ENCODE measurements around the gene ADAM23.

The ADAM23 gene

GRCh38 chr2:206548383-206548782 lies 105.1 kb downstream of the ADAM23 start:
- no peak overlapping the region for H3K4me3 Mint-ChIP-seq
- no peaks in the 10 kb centered on the region for H3K9me3 Mint-ChIP-seq
- H3K4me1 Mint-ChIP-seq (ENCODE audit: low read depth): peaks cover 4% of the 10 kb centered on the region
- no peak overlapping the region for H3K27ac Mint-ChIP-seq
- no peaks in the 10 kb centered on the region for H3K36me3 Mint-ChIP-seq (ENCODE audit: low read depth)
- peaks cover 4% of the 10 kb centered on the region for H3K27me3 Mint-ChIP-seq (ENCODE audit: low read depth)

- H3K4me1 Mint-ChIP-seq (ENCODE audit: low read depth): peaks cover 12% of the 10 kb centered on the region
- no peak overlapping the region for H3K4me3 Mint-ChIP-seq
- no peaks in the 10 kb centered on the region for H3K9me3 Mint-ChIP-seq
- H3K27ac Mint-ChIP-seq: no peak overlapping the region
- peaks cover 28% of the 10 kb centered on the region for H3K27me3 Mint-ChIP-seq (ENCODE audit: low read depth)
- no peaks in the 10 kb centered on the region for H3K36me3 Mint-ChIP-seq (ENCODE audit: low read depth)
These were observed 112.4 kb downstream of the ADAM23 start for GRCh38 chr2:206555721-206556120.

- Mint-ChIP-seq H3K9me3 (no peaks in the 10 kb centered on the region), H3K4me3 (no peak overlapping the region), H3K27me3 (ENCODE audit: low read depth) (peaks cover 28% of the 10 kb centered on the region), H3K4me1 (ENCODE audit: low read depth) (peaks cover 12% of the 10 kb centered on the region), H3K27ac (no peak overlapping the region), H3K36me3 (ENCODE audit: low read depth) (no peaks in the 10 kb centered on the region)
These were observed 113.1 kb downstream of the ADAM23 start for GRCh38 chr2:206556357-206556949.

- H3K4me3 Mint-ChIP-seq: no peak overlapping the region
- no peaks in the 10 kb centered on the region for H3K36me3 Mint-ChIP-seq (ENCODE audit: low read depth)
- peaks cover 12% of the 10 kb centered on the region for H3K4me1 Mint-ChIP-seq (ENCODE audit: low read depth)
- H3K27me3 Mint-ChIP-seq (ENCODE audit: low read depth): peaks cover 28% of the 10 kb centered on the region
- H3K27ac Mint-ChIP-seq: no peak overlapping the region
- no peaks in the 10 kb centered on the region for H3K9me3 Mint-ChIP-seq
These were observed 114.0 kb downstream of the ADAM23 start for GRCh38 chr2:206557321-206557720.

- H3K4me3 Mint-ChIP-seq: no peak overlapping the region
- no peaks in the 10 kb centered on the region for H3K9me3 Mint-ChIP-seq
- H3K4me1 Mint-ChIP-seq (ENCODE audit: low read depth): peaks cover 12% of the 10 kb centered on the region
- H3K27ac Mint-ChIP-seq: no peak overlapping the region
- no peaks in the 10 kb centered on the region for H3K36me3 Mint-ChIP-seq (ENCODE audit: low read depth)
- peaks cover 28% of the 10 kb centered on the region for H3K27me3 Mint-ChIP-seq (ENCODE audit: low read depth)
These were observed 115.2 kb downstream of the ADAM23 start for GRCh38 chr2:206558492-206558891.

- Mint-ChIP-seq H3K36me3 (ENCODE audit: low read depth) (no peaks in the 10 kb centered on the region), H3K9me3 (no peaks in the 10 kb centered on the region), H3K27me3 (ENCODE audit: low read depth) (peaks cover 24% of the 10 kb centered on the region), H3K27ac (no peak overlapping the region), H3K4me3 (no peak overlapping the region), H3K4me1 (ENCODE audit: low read depth) (peaks cover 12% of the 10 kb centered on the region)
These were observed 118.6 kb downstream of the ADAM23 start for GRCh38 chr2:206561962-206562361.

- Mint-ChIP-seq H3K27me3 (ENCODE audit: low read depth) (peaks cover 22% of the 10 kb centered on the region), H3K9me3 (no peaks in the 10 kb centered on the region), H3K4me3 (no peak overlapping the region), H3K4me1 (ENCODE audit: low read depth) (peaks cover 11% of the 10 kb centered on the region), H3K36me3 (ENCODE audit: low read depth) (no peaks in the 10 kb centered on the region), H3K27ac (no peak overlapping the region)
These were observed 119.0 kb downstream of the ADAM23 start for GRCh38 chr2:206562375-206562774.

- Mint-ChIP-seq H3K27me3 (ENCODE audit: low read depth) (peaks cover 19% of the 10 kb centered on the region), H3K4me1 (ENCODE audit: low read depth) (peaks cover 9% of the 10 kb centered on the region), H3K36me3 (ENCODE audit: low read depth) (no peaks in the 10 kb centered on the region), H3K27ac (no peak overlapping the region), H3K9me3 (no peaks in the 10 kb centered on the region), H3K4me3 (no peak overlapping the region)
These were observed 120.0 kb downstream of the ADAM23 start for GRCh38 chr2:206563374-206563773.

GRCh38 chr2:206565666-206566065 lies 122.3 kb downstream of the ADAM23 start:
- H3K4me1 Mint-ChIP-seq (ENCODE audit: low read depth): no peaks in the 10 kb centered on the region

GRCh38 chr2:206569470-206569869 lies 126.1 kb downstream of the ADAM23 start:
- Mint-ChIP-seq H3K4me3 (no peak overlapping the region), H3K4me1 (ENCODE audit: low read depth) (no peaks in the 10 kb centered on the region), H3K9me3 (no peaks in the 10 kb centered on the region), H3K27ac (no peak overlapping the region), H3K36me3 (ENCODE audit: low read depth) (no peaks in the 10 kb centered on the region), H3K27me3 (ENCODE audit: low read depth) (peaks cover 2% of the 10 kb centered on the region)

More at GRCh38 chr2:206565666-206566065, 122.3 kb downstream of the ADAM23 start:
- Mint-ChIP-seq H3K4me3 (no peak overlapping the region), H3K36me3 (ENCODE audit: low read depth) (no peaks in the 10 kb centered on the region), H3K27me3 (ENCODE audit: low read depth) (peaks cover 5% of the 10 kb centered on the region), H3K27ac (no peak overlapping the region), H3K9me3 (no peaks in the 10 kb centered on the region)

- no peak overlapping the region for H3K27ac Mint-ChIP-seq
- no peaks in the 10 kb centered on the region for H3K36me3 Mint-ChIP-seq (ENCODE audit: low read depth)
- H3K9me3 Mint-ChIP-seq: no peaks in the 10 kb centered on the region
- H3K4me3 Mint-ChIP-seq: no peak overlapping the region
- H3K4me1 Mint-ChIP-seq (ENCODE audit: low read depth): no peaks in the 10 kb centered on the region
- H3K27me3 Mint-ChIP-seq (ENCODE audit: low read depth): no peaks in the 10 kb centered on the region
These were observed 126.9 kb downstream of the ADAM23 start for GRCh38 chr2:206570199-206570598.

- Mint-ChIP-seq H3K4me1 (ENCODE audit: low read depth) (no peaks in the 10 kb centered on the region), H3K36me3 (ENCODE audit: low read depth) (no peaks in the 10 kb centered on the region), H3K27me3 (ENCODE audit: low read depth) (no peaks in the 10 kb centered on the region), H3K4me3 (no peak overlapping the region), H3K27ac (no peak overlapping the region), H3K9me3 (no peaks in the 10 kb centered on the region)
These were observed 129.4 kb downstream of the ADAM23 start for GRCh38 chr2:206572725-206573124.

GRCh38 chr2:206573793-206574192 lies 130.5 kb downstream of the ADAM23 start:
- Mint-ChIP-seq H3K27me3 (ENCODE audit: low read depth) (no peaks in the 10 kb centered on the region), H3K27ac (no peak overlapping the region), H3K36me3 (ENCODE audit: low read depth) (no peaks in the 10 kb centered on the region), H3K4me1 (ENCODE audit: low read depth) (no peaks in the 10 kb centered on the region), H3K4me3 (no peak overlapping the region), H3K9me3 (peaks cover 3% of the 10 kb centered on the region)

GRCh38 chr2:206584323-206585116 lies 141.2 kb downstream of the ADAM23 start:
- Mint-ChIP-seq H3K27ac (no peak overlapping the region), H3K36me3 (ENCODE audit: low read depth) (no peaks in the 10 kb centered on the region), H3K4me1 (ENCODE audit: low read depth) (no peaks in the 10 kb centered on the region), H3K4me3 (no peak overlapping the region), H3K27me3 (ENCODE audit: low read depth) (peaks cover 14% of the 10 kb centered on the region), H3K9me3 (no peaks in the 10 kb centered on the region)

GRCh38 chr2:206585335-206585734 lies 142.0 kb downstream of the ADAM23 start:
- Mint-ChIP-seq H3K27me3 (ENCODE audit: low read depth) (peaks cover 14% of the 10 kb centered on the region), H3K4me1 (ENCODE audit: low read depth) (no peaks in the 10 kb centered on the region), H3K27ac (no peak overlapping the region), H3K36me3 (ENCODE audit: low read depth) (no peaks in the 10 kb centered on the region), H3K9me3 (no peaks in the 10 kb centered on the region), H3K4me3 (no peak overlapping the region)

Data from T-helper 1 cell treated with Interleukin-12 subunit alpha and Interleukin-12 subunit beta and Interleukin-4 antibody, amounts not matched to agents 30 μg/mL and 1 μg/mL, for 36 hours (primary cell).